NCI-H748 treated with DMSO at 0.1 percent for 48 hours (cell line): ENCODE measurements around the gene ADGRL3.
A peak's percentile ranks its signal among the peaks of the same experiment; 100 is the strongest.

Source experiments
- DNase-seq: peaks from one replicate; lab custom pipeline; 2025; lab: John Stamatoyannopoulos, UW

ADGRL3 gene

GRCh38 chr4:61426229-61426628, 226.1 kb downstream of the ADGRL3 start:
- DNase-seq, result no peak

DNA sequence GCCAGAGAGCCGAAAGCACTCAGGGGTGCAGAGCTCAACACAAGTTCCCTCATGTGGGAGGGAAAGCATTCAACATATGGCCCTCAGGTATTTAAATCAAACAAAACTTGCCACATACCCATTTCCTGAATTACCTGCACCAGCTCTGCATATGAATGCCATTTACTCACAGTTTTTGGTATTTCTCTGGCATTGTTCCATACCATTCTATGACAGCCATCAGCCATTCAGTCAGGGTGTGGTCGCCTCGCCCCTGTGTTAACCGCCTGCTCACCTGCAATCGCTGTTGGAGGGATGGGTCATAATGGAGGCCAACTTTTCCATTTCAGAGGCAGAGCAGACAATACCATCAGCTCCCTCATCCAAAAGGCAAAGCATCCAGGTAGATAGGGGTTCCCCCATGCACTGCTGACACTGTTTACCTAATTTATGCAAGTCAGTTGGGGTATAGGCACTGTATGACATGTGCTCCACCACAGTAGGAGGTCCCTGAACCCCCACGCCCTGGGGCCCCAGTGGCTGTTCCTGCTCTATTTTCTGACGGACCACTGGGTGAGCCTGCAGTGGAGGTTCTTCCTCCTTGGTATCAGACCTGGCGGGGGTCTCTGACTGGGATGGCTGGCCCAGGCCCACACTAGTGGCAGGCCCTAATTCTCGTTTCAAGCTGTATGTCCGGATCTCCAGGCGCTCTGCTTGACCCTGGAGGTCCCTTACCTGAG, 227.1 kb downstream of the ADGRL3 start:
- DNase-seq, result no peak

DNA sequence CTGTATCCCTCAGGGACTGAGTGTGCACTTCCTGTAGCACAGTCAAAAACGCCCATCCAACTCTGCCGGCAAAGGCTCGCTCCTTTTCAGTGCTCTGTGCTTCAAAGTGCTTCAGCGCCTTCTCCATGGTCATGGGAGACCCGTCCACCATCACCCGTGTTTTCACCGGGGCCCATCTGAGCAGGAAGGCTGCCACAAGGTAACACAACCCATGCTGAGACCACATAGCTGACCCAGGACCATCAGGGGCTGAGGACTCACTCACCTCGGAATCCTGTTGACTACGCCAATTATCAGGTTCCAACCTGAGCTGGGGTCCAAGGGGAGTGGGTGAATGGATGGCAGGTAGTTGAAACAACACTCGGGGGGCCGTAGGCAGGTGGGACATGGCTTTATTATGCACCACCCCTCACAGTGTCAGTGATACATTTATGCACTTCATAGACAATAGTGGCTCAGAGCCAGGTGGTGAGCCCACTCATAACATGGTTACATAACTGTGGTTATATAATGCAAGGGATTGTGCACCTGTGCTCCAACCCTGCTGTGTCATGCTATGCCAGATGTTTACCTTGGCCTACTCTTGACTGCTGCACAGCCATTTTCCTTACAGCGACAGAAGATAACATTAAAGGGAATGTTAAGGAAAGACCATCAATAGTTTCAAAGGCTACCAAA, 227.8 kb downstream of the ADGRL3 start:
- DNase-seq, result peak; percentile 44

DNA sequence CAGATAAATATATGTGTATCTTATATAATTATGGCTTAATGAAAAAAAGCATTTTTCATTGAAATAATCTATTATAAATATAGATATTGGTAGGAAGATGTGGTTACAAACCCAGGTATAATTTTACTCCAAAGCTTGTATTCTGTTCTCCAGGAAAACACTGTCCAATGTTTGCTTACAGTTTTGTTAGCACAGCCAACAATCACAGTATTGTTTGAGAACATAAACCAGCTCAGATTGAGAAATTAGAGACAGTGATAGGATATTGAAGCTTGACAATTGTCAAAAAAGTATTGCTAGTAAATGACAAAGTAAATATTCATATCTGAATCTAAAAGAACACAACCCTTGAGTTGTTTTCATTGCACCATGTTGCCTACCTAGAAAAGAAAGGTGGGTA, 228.8 kb downstream of the ADGRL3 start:
- peak; percentile 52 for DNase-seq

- no peak for DNase-seq
These were observed 231.0 kb downstream of the ADGRL3 start for GRCh38 chr4:61431131-61431530.

DNA sequence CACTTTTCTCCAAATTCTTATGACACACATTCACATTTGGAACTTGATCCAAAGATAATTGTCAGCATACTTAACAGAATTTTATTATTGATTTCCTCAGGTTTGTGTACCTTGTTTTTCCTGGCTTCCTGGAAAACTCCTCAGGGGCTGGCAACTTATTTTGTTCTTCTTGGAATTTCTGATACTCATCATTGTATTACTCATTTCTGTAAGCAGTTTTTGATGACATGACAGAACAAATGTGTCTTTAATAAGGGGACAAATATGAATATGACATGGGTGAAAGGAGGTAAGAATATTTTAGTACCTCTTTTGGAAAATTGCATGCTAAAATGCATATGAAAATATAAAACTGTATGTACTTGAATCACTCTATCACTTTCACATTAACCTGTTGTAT, 237.8 kb downstream of the ADGRL3 start:
- DNase-seq, result no peak

- DNase-seq, result no peak
These were observed 240.2 kb downstream of the ADGRL3 start for GRCh38 chr4:61440321-61440720.

DNA sequence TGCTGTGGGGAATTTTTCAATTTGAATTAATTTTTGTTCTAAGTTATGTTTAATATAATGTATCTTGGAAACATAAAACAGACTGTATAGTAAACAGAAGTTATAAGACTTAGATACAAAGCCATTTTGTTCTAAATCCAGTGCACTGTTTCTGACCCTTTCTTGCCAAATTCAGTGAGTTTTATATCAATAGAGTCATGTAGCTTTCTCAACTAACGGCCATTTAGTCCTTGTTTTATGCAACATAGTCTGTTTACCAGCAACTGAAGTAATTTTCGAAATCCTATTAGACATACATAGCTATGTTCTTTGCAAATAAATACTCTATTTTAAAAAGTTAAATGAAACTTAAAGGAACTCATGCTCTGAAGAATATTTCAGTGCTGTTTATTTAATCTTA, 242.8 kb downstream of the ADGRL3 start:
- no peak for DNase-seq

DNA sequence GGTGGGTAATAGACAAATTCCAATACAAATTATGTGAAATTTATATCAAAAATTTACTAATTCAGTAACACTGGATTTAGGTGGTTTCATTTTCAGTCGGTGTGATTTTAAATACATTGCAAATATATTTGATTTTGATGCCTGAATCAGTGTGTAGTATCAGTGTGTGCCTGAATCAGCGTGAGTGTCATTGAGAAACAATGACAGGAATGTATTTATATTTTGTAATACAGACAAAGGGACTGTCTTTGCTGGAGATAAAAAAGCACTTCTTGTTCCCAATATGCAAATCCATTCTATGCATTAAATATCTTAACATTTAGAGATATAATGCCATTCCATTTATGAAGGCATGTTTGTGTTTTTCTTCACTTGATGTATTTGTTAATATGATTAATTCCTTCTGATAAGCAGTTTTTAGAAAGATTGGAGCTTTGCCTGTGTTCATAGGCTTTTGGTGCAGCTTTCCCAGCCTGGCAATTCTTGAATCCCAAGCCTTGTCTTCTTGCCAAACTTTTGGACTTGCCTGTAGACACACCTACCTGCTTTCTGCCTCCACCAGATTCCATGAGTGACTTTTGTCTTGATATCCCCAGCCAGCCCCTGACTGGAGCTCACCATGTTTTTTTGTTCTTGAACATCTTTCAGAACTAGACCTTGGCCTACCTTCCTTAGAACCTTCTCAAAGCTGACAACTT, 243.8 kb downstream of the ADGRL3 start:
- no peak for DNase-seq

GRCh38 chr4:61445374-61446063, 245.4 kb downstream of the ADGRL3 start:
- DNase-seq, result peak; percentile 85

DNA sequence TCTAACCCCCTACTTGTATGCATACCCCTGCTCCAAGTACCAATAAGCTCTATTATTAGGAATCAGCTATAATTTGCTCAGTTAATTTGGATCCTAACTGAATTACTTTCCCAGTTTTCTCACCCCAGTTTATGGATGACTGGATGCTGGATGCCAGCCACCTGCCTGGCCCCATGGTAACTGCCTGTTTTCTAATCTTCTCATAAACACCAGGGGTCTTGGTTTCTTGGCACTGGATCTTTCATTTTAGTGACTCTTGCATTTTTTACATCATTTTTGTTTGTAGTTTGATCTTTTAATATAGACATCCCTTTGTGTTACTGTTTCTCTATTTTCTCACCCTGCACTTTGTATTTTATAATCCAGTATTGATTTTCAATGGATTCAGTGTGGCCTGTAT, 246.8 kb downstream of the ADGRL3 start:
- no peak for DNase-seq

DNA sequence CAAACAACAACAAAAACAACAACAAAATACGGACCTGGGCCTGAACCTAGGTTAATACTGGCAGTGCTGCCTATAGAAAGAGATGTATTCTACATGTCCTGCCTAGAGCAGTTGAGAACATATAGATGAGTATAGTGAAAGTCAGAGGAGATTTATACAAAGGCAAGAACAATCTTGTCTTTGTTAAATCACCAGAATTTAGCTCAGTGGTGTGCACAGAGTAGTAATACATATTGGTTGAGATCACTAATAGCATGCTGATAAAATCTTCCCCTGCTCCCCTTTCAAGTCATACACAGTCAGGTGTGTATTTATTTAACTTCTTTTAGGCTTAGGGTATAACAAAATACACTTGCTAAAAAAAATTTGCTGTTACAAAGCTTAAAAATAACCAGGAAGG, 247.8 kb downstream of the ADGRL3 start:
- DNase-seq, result no peak

GRCh38 chr4:61451935-61452334, 251.8 kb downstream of the ADGRL3 start:
- no peak for DNase-seq

DNA sequence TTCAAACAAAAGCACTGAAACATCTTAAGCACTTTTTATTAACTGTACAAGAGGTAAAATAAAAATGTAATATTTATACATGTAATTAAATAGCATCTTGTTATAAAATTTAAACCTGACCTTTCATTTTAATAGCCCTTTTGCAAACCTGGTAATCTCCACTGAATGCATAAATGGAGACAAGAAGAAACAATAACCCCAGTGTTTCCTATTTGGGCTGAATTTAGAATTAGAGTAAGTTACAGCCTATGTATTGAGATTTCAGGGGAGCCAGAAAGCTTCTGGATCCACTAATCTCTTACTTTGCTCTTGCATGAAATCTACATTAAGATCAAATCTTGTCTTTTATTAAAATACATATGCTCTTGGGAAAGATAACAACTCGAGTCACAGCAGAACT, 261.8 kb downstream of the ADGRL3 start:
- no peak for DNase-seq

GRCh38 chr4:61462451-61463326, 262.6 kb downstream of the ADGRL3 start:
- DNase-seq, result no peak

DNA sequence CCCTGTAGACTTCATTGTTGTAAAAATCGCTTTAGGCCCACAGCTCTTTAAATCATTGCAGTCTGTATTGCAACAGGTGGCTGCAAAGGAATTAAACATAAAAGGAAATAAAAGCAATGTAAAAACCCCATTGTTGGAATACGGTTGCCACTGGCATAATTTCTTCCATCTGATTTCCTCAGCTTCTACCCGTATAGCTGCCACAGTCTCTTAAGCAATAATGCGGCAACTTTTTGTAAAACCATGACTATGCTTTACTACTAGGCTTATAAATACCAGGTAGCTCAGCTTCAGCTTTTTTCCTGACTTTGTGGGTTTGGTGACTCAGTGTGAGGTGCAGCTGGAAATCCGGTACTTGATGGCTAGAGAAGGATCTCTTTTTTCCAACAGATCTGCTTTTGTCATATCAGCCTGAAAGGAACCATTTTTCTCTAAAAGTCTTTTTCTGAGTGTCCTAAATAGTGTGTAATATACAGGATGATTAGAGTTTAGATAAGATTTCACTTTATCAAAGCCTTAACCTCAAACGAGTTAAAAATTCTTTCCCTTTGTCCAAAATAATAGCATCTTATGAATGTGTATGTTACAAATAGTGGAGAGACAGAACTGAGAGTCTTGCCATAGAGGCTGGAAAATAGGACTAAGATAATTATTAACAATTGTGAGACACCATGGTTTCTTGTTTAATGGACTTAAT, 268.0 kb downstream of the ADGRL3 start:
- no peak for DNase-seq

DNA sequence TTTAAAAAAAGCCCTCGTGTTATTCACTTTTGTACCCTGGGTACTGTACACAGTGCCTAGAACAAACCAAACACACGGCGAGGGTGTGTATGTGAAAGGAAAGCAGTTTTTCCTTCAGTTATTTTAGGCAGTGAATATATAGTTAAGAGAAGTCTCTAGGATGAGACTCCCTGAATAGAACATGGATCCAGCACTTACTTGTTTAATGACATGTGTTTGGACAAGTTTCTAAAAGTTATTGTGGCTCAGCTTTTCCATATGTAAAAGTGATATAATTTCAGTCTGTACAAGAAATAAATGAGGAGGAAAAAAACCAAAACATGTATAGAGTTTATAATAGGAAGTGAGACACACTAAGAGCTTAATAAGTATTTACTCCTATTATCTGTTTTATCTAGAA, 273.2 kb downstream of the ADGRL3 start:
- no peak for DNase-seq

GRCh38 chr4:61478340-61478739, 278.2 kb downstream of the ADGRL3 start:
- no peak for DNase-seq

GRCh38 chr4:61485056-61485455, 284.9 kb downstream of the ADGRL3 start:
- DNase-seq, result no peak

- DNase-seq, result peak; percentile 4
These were observed 289.8 kb downstream of the ADGRL3 start for GRCh38 chr4:61489927-61490326.

DNA sequence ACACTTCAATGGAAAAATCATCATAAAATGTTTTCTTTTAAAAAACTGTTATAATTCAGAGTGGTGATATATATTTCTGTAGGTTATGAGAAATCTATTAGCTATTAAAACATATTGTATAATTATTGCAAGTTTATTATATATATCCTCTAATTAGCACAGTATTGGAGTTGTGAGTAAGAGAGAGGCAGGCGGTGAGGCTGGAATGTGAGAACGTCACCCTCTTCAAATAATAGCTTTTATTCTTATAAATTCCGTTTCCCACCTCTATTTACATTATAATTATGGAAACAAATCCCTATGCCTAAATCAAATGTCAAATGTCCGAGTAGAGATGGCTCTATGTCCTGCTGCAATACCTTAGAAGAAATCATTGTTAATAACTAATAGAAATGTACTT, 292.9 kb downstream of the ADGRL3 start:
- DNase-seq, result peak; percentile 69
